ENCODE measurements around the gene ETFB. TPM values are rescaled to one million over a fixed set of nuclear protein-coding genes. Genes with fewer than 3 reads are reported as not detected.

Gene ETFB
- total and polyA plus RNA-seq, 9 of the 15 experiments (the other 6 are each of a cell fraction or from before 2014, with no cell fraction given) = 18.1 to 143 (median 96.1) TPM

- peak; percentile 69; the same call in 1 of the 2 replicates for TF ChIP-seq THAP12 (CRISPR knock-in tag; IDR thresholded peaks at IDR 0.05)
- TF ChIP-seq CREM (IDR thresholded peaks at IDR 0.05; ENCODE audit: low read depth) = peak; percentile 52
- no peak for TF ChIP-seq ATF3 (IDR thresholded peaks at IDR 0.05)
- no peak for TF ChIP-seq ATF3 (CRISPR knock-in tag; conservative IDR thresholded peaks at IDR 0.05)
- no peak for TF ChIP-seq ZNF561 (CRISPR knock-in tag; conservative IDR thresholded peaks at IDR 0.05)
- TF ChIP-seq ZNF217 (CRISPR knock-in tag; IDR thresholded peaks at IDR 0.05) = no peak
- no peak for TF ChIP-seq IRF9 (tag; IDR thresholded peaks at IDR 0.05)
- peak; percentile 92 for TF ChIP-seq SMAD4 (CRISPR knock-in tag; conservative IDR thresholded peaks at IDR 0.05)
- no peak for TF ChIP-seq ZNF695 (CRISPR knock-in tag; IDR thresholded peaks at IDR 0.05)
- TF ChIP-seq U2AF1 (optimal IDR thresholded peaks at IDR 0.05; ENCODE audit: low read depth, low read length) = peak; percentile 69
- TF ChIP-seq ATF1 (CRISPR knock-in tag; IDR thresholded peaks at IDR 0.05) = no peak
- TF ChIP-seq ATF1 (tag; IDR thresholded peaks at IDR 0.05) = peak; percentile 61
- TF ChIP-seq ZNF23 (CRISPR knock-in tag; IDR thresholded peaks at IDR 0.05) = no peak
- TF ChIP-seq ARID4B (CRISPR knock-in tag; IDR thresholded peaks at IDR 0.05) = peak; percentile 76
- TF ChIP-seq STAT5B (CRISPR knock-in tag; IDR thresholded peaks at IDR 0.05) = no peak
- no peak for TF ChIP-seq ZNF518B (CRISPR knock-in tag; IDR thresholded peaks at IDR 0.05)
Observed at GRCh38 chr19:51367565-51368365, 1.6 kb upstream of the ETFB start (continued).

Measured in K562 (cell line).